HepG2 (cell line): ENCODE results near the gene MLST8. TPM values are rescaled to one million over a fixed set of nuclear protein-coding genes. Genes with fewer than 3 reads are reported as not detected.

Experiments
- ASH2L ChIP-seq: fragments of 300-600, 200-600 bp; sonication (generic); IDR thresholded peaks from 2 replicates; pipeline ENCODE4 v1.7.0; 2017; ENCODE audit warnings: low read depth, mild to moderate bottlenecking, moderate library complexity, mixed read lengths, low read length; ENCODE audit not compliant: insufficient read length
- BRD4 ChIP-seq: sonication (generic); formaldehyde crosslinking; IDR thresholded peaks from 2 replicates; pipeline ENCODE4 v1.4.0; 2020; ENCODE audit warnings: missing genetic modification reagents
- CHD2 ChIP-seq: IDR thresholded peaks from 2 replicates; pipeline ENCODE4 v1.6.1; 2011; ENCODE audit warnings: low read depth, low read length, improper control_type of control experiment
- GTF3A ChIP-seq: sonication (generic); formaldehyde crosslinking; conservative IDR thresholded peaks from 2 replicates; pipeline ENCODE4 v1.4.0; 2020; ENCODE audit warnings: mild to moderate bottlenecking, missing genetic modification reagents
- HDAC2 ChIP-seq: sonication (generic); formaldehyde crosslinking; IDR thresholded peaks from 2 replicates; pipeline ENCODE4 v1.4.0; 2020; ENCODE audit warnings: missing genetic modification reagents
- IKZF4 ChIP-seq: sonication (generic); formaldehyde crosslinking; IDR thresholded peaks from 2 replicates; pipeline ENCODE4 v1.5.1; 2020; ENCODE audit warnings: borderline replicate concordance, mild to moderate bottlenecking, low read depth, missing genetic modification reagents; ENCODE audit errors: not compliant biosample characterization
- ISX ChIP-seq: sonication (generic); formaldehyde crosslinking; conservative IDR thresholded peaks from 2 replicates; pipeline ENCODE4 v1.5.0; 2020; ENCODE audit warnings: missing genetic modification reagents
- JUND ChIP-seq: sonication (generic); formaldehyde crosslinking; IDR thresholded peaks from 2 replicates; pipeline ENCODE4 v1.8.0; 2022; ENCODE audit warnings: mild to moderate bottlenecking, missing genetic modification reagents
- KDM5A ChIP-seq: fragments of 200-600 bp; sonication (generic); IDR thresholded peaks from 2 replicates; pipeline ENCODE4 v1.7.0; 2018; ENCODE audit warnings: antibody characterized with exemption, mild to moderate bottlenecking, low read length, borderline replicate concordance
- KMT2B ChIP-seq: IDR thresholded peaks from 2 replicates; pipeline ENCODE4 v1.6.1; 2016; ENCODE audit warnings: missing genetic modification reagents, missing compliant biosample characterization
- NFATC3 ChIP-seq: sonication (generic); formaldehyde crosslinking; IDR thresholded peaks from 2 replicates; pipeline ENCODE4 v1.5.1; 2020; ENCODE audit warnings: mild to moderate bottlenecking, missing genetic modification reagents
- PBX2 ChIP-seq: IDR thresholded peaks from 2 replicates; pipeline ENCODE4 v1.6.1; 2016; ENCODE audit warnings: control low read depth
- SMAD3 ChIP-seq: sonication (generic); formaldehyde crosslinking; IDR thresholded peaks from 2 replicates; pipeline ENCODE4 v1.4.0; 2020; ENCODE audit warnings: missing genetic modification reagents
- SNAPC5 ChIP-seq: sonication (generic); formaldehyde crosslinking; IDR thresholded peaks from 2 replicates; pipeline ENCODE4 v1.8.1; 2023; ENCODE audit warnings: mild to moderate bottlenecking, missing genetic modification reagents, borderline replicate concordance
- ZBTB3 ChIP-seq: sonication (generic); formaldehyde crosslinking; IDR thresholded peaks from 2 replicates; pipeline ENCODE4 v1.4.0; 2020; ENCODE audit warnings: low read depth, mild to moderate bottlenecking, moderate library complexity, missing genetic modification reagents, borderline replicate concordance
- ZBTB37 ChIP-seq: sonication (generic); formaldehyde crosslinking; IDR thresholded peaks from 2 replicates; pipeline ENCODE4 v1.4.0; 2020; ENCODE audit warnings: mild to moderate bottlenecking, missing genetic modification reagents
- ZNF121 ChIP-seq: sonication (generic); formaldehyde crosslinking; IDR thresholded peaks from 2 replicates; pipeline ENCODE4 v1.5.0; 2020; ENCODE audit warnings: mild to moderate bottlenecking, missing genetic modification reagents
- ZNF232 ChIP-seq: sonication (generic); formaldehyde crosslinking; IDR thresholded peaks from 2 replicates; pipeline ENCODE4 v1.4.0; 2020; ENCODE audit warnings: missing genetic modification reagents, borderline replicate concordance
- ZNF256 ChIP-seq: sonication (generic); formaldehyde crosslinking; conservative IDR thresholded peaks from 2 replicates; pipeline ENCODE4 v1.4.0; 2020; ENCODE audit warnings: missing genetic modification reagents
- ZNF275 ChIP-seq: sonication (generic); formaldehyde crosslinking; IDR thresholded peaks from 2 replicates; pipeline ENCODE4 v1.8.0; 2022; ENCODE audit warnings: missing genetic modification reagents, mild to moderate bottlenecking, inconsistent platforms, borderline replicate concordance
- ZNF430 ChIP-seq: sonication (generic); formaldehyde crosslinking; IDR thresholded peaks from 2 replicates; pipeline ENCODE4 v1.9.0; 2021; ENCODE audit warnings: mild to moderate bottlenecking, missing genetic modification reagents
- ZNF484 ChIP-seq: sonication (generic); formaldehyde crosslinking; IDR thresholded peaks from 2 replicates; pipeline ENCODE4 v1.5.1; 2020; ENCODE audit warnings: mild to moderate bottlenecking, low read depth, missing genetic modification reagents, borderline replicate concordance
- ZNF749 ChIP-seq: sonication (generic); formaldehyde crosslinking; IDR thresholded peaks from 2 replicates; pipeline ENCODE4 v1.8.0; 2022; ENCODE audit warnings: mild to moderate bottlenecking, missing genetic modification reagents, moderate library complexity, borderline replicate concordance
- ZNF784 ChIP-seq: sonication (generic); formaldehyde crosslinking; IDR thresholded peaks from 2 replicates; pipeline ENCODE4 v1.5.1; 2020; ENCODE audit warnings: missing genetic modification reagents, mild to moderate bottlenecking, borderline replicate concordance
- ZSCAN12 ChIP-seq: sonication (generic); formaldehyde crosslinking; IDR thresholded peaks from 2 replicates; pipeline ENCODE4 v1.9.0; 2021; ENCODE audit warnings: mild to moderate bottlenecking, missing genetic modification reagents
- ZSCAN20 ChIP-seq: sonication (generic); formaldehyde crosslinking; IDR thresholded peaks from 2 replicates; pipeline ENCODE4 v1.4.0; 2020; ENCODE audit warnings: missing genetic modification reagents, mild to moderate bottlenecking, borderline replicate concordance
- polyA plus RNA-seq, 8 experiments: library from polyadenylated mRNA; depleted of rRNA in 3 of 8; stranded (reverse) in 7 of 8; unstranded in 1 of 8; fragments of >200 nt; fragmentation: Illumina TruSeq in 4 of 8; extraction: Trizol in 4 of 8; gene quantifications; 2 replicates each; pipeline versions ENCODE4 v1.2.1 to v1.2.3, GENCODE V29; 2011 to 2016; ENCODE audit warnings: low read depth in 4 of 8, missing spikeins in 1 of 8, mixed read lengths in 1 of 8; ENCODE audit not compliant: insufficient read depth in 1 of 8
- total RNA-seq, 5 experiments: library from RNA; depleted of rRNA; stranded (reverse); fragments of >200 nt; fragmentation: Illumina TruSeq; extraction: Trizol; gene quantifications; 2 replicates each; pipeline ENCODE4 v1.2.3, GENCODE V29; 2016; ENCODE audit warnings: low read depth in 1 of 5

The MLST8 gene
- total and polyA plus RNA-seq, 2 of the 13 experiments (the other 11 are each of a cell fraction or from before 2014, with no cell fraction given), result 30.8 to 72.7 TPM

GRCh38 chr16:2223942-2224486, 18.8 kb downstream of the MLST8 start (continued):
- no peak for TF ChIP-seq ZNF275 (CRISPR knock-in tag)
- TF ChIP-seq ASH2L, result peak; percentile 10
- TF ChIP-seq ZNF256, result no peak
- TF ChIP-seq KDM5A, result peak; percentile 85
- no peak for TF ChIP-seq ZBTB3 (CRISPR knock-in tag)
- TF ChIP-seq SNAPC5 (CRISPR knock-in tag), result 0 out of 2 replicates have a peak, but pooled peaks have one; percentile 5
- peak; percentile 9 for TF ChIP-seq BRD4 (CRISPR knock-in tag)
- TF ChIP-seq NFATC3 (CRISPR knock-in tag), result 0 out of 2 replicates have a peak, but pooled peaks have one; percentile 18
- TF ChIP-seq IKZF4 (CRISPR knock-in tag), result no peak
- TF ChIP-seq GTF3A (CRISPR knock-in tag), result no peak
- no peak for TF ChIP-seq CHD2
- no peak for TF ChIP-seq JUND (CRISPR knock-in tag)
- no peak for TF ChIP-seq HDAC2 (CRISPR knock-in tag)
- 0 out of 2 replicates have a peak, but pooled peaks have one; percentile 8 for TF ChIP-seq ZNF749 (CRISPR knock-in tag)
- 0 out of 2 replicates have a peak, but pooled peaks have one; percentile 15 for TF ChIP-seq KMT2B (CRISPR knock-in tag)
- TF ChIP-seq ZNF784 (CRISPR knock-in tag), result 0 out of 2 replicates have a peak, but pooled peaks have one; percentile 21
- TF ChIP-seq ZSCAN20 (CRISPR knock-in tag), result 0 out of 2 replicates have a peak, but pooled peaks have one; percentile 81
- TF ChIP-seq SMAD3 (CRISPR knock-in tag), result 0 out of 2 replicates have a peak, but pooled peaks have one; percentile 25
- peak; percentile 97 for TF ChIP-seq ZNF121 (CRISPR knock-in tag)
- no peak for TF ChIP-seq ZNF484
- TF ChIP-seq ZNF430, result peak; percentile 12; the same call in 1 of the 2 replicates
- no peak for TF ChIP-seq ZBTB37 (CRISPR knock-in tag)
- 0 out of 2 replicates have a peak, but pooled peaks have one; percentile 1 for TF ChIP-seq ZNF232 (CRISPR knock-in tag)
- no peak for TF ChIP-seq PBX2 (CRISPR knock-in tag)
- TF ChIP-seq ZSCAN12 (CRISPR knock-in tag), result 0 out of 2 replicates have a peak, but pooled peaks have one; percentile 5
- no peak for TF ChIP-seq ISX (CRISPR knock-in tag)
